ENCODE results near the gene CAMK1G.

CAMK1G gene

DNA sequence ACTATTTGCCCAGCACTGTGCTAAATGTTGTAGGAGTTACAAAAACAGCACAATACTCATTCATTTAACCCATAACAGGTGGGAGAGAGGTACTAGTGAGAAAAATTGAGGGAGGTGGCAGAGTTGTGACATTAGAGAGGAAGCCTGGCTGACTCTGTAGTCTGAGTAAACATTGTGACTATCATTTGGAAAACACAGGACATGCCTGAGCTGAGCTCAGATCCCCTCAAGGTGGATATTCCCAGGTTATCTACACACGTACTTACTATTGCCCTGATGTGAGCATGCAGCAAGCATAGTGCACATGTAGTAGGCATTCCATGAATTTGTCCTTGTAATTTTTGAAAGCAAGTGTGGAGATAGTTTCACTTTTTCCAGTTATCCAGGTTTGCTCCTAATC lies 10.9 kb downstream of the CAMK1G start:
- no peaks in the 10 kb centered on the region for H3K9me3 Mint-ChIP-seq
- ATAC-seq (replicated peaks; ENCODE audit: extremely low read depth, poor library complexity, severe bottlenecking) = no peak
- H3K27ac Mint-ChIP-seq (ENCODE audit: low read depth) = no peak overlapping the region
- H3K36me3 Mint-ChIP-seq (ENCODE audit: insufficient read depth) = no peaks in the 10 kb centered on the region
- H3K27me3 Mint-ChIP-seq = peaks cover 61% of the 10 kb centered on the region
- DNase-seq (ENCODE audit: low spot score in 2 of 2) = no peak
- no peak overlapping the region for H3K4me3 Mint-ChIP-seq
- no peaks in the 10 kb centered on the region for H3K4me1 Mint-ChIP-seq

DNA sequence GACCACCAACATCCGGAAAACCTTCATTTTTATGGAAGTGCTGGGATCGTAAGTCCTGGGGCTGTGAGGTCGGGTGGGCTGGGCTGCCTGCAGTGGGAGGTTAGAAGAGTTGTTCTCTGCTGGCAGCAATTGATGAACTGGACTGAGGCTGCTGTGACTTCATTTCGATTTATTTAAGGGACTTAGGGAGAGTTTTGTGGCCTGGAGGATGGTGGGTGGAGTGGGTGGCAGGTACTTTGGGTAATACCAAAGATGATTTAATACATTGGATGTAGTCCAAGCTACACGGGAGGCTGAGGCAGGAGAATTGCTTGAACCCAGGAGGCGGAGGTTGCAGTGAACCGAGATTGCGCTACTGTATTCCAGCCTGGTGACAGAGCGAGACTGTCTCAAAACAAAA lies 11.5 kb downstream of the CAMK1G start:
- Mint-ChIP-seq H3K27me3 (peaks cover 61% of the 10 kb centered on the region), H3K4me3 (no peak overlapping the region), H3K4me1 (no peaks in the 10 kb centered on the region), H3K36me3 (ENCODE audit: insufficient read depth) (no peaks in the 10 kb centered on the region), H3K27ac (ENCODE audit: low read depth) (no peak overlapping the region), H3K9me3 (no peaks in the 10 kb centered on the region)
- DNase-seq (ENCODE audit: low spot score in 2 of 2) (no peak), ATAC-seq (replicated peaks; ENCODE audit: extremely low read depth, poor library complexity, severe bottlenecking) (no peak)

DNA sequence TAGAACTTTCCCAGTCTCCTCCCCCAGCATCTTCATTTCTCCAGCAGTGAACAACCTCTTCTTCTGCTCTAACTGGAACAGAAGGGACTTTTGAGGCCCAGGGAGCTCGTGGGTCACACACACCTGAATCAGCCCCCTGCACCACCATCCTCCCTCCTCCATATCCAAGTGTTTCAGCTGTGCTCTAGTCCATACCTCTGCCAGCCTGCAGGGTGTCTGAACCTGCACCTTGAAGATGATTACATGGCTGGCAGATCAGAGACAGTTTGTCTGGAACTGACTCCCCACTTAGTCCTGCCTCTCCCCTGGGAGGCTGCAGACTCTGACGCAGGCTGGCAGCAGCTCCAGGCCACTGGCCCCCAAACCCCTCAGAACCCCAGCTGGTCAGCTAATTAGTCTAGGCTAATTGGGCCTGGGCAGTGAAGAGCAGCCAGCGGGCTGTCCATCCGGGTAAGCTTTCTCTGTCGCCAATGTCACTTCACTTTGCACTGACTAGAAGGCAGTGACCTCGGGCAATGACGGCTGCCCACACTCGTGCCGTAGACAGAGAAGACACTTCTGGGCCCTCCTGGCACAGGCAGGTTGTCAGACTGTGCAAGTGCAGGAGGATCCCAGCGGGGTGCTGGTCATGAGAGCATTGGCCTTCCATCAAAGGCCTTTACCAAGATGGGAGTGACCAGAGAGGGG lies 12.2 kb downstream of the CAMK1G start:
- Mint-ChIP-seq H3K9me3 (no peaks in the 10 kb centered on the region), H3K27me3 (peaks cover 61% of the 10 kb centered on the region), H3K4me3 (no peak overlapping the region), H3K4me1 (no peaks in the 10 kb centered on the region), H3K36me3 (ENCODE audit: insufficient read depth) (no peaks in the 10 kb centered on the region), H3K27ac (ENCODE audit: low read depth) (no peak overlapping the region)
- ATAC-seq (replicated peaks; ENCODE audit: extremely low read depth, poor library complexity, severe bottlenecking) (no peak), DNase-seq (ENCODE audit: low spot score in 2 of 2) (no peak)

DNA sequence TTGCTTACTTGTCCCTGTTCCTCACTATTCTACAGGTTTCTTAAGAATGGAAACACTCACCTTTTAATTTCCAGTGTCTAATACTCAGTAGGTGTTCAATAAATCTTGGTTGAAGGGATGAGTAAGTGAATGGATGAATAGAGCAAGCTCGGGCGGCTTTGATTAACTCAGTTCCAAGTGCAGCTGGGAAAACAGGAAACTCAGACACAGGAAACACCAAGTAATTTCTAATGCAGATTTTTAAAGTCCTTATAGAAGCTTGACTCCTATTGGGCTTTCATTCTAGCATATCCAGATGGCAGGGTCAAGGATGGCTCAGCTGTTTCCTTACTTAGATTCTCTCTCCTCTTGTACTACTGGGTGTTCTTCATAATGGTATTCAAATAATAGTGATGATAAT lies 14.0 kb downstream of the CAMK1G start:
- H3K4me3 Mint-ChIP-seq = no peak overlapping the region
- no peak for ATAC-seq (replicated peaks; ENCODE audit: extremely low read depth, poor library complexity, severe bottlenecking)
- DNase-seq (ENCODE audit: low spot score in 2 of 2) = no peak
- H3K27me3 Mint-ChIP-seq = peaks cover 57% of the 10 kb centered on the region
- no peaks in the 10 kb centered on the region for H3K36me3 Mint-ChIP-seq (ENCODE audit: insufficient read depth)
- no peaks in the 10 kb centered on the region for H3K9me3 Mint-ChIP-seq
- H3K4me1 Mint-ChIP-seq = no peaks in the 10 kb centered on the region
- H3K27ac Mint-ChIP-seq (ENCODE audit: low read depth) = no peak overlapping the region

DNA sequence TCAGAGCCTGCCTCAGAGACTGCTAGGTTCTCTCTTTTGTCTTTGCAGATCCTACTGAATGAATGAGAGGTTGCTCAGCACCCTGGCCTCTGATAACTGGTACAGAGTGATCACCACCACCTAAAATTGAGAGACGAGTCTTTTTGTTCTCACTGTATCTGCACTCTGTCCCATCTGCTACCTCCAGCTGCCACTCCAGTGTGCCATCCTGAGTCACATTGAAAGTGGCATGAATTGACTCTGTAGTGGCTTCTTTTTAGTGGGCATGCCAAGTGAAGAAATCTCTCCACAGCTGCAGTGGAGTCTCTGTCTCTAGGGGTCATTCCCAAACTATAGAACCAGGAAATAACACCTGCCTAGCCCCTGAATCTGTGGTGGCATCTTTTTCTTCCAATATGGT lies 14.7 kb downstream of the CAMK1G start:
- no peak for ATAC-seq (replicated peaks; ENCODE audit: extremely low read depth, poor library complexity, severe bottlenecking)
- Mint-ChIP-seq H3K4me1 (no peaks in the 10 kb centered on the region), H3K4me3 (no peak overlapping the region), H3K27ac (ENCODE audit: low read depth) (no peak overlapping the region), H3K27me3 (peaks cover 50% of the 10 kb centered on the region), H3K36me3 (ENCODE audit: insufficient read depth) (no peaks in the 10 kb centered on the region), H3K9me3 (no peaks in the 10 kb centered on the region)
- no peak for DNase-seq (ENCODE audit: low spot score in 2 of 2)

DNA sequence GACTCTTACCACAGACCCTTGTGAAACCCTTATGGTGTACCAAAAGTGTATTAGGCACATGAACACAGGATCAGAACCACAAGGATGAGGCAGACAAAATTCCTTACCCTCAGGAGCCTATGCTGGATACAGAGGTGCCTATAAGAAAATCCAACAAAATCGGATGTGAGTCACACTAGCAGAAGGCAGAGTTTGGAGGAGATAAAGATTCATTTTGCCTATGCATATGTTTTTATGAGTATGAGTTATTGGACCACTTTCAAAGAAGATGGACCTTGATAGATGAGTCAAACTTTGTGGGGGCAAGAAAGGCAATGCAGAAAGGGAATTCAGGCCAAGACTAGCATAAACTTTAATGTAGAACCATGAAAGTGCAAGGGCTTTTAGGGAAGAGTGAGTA lies 17.0 kb downstream of the CAMK1G start:
- H3K27me3 Mint-ChIP-seq = peaks cover 30% of the 10 kb centered on the region
- no peaks in the 10 kb centered on the region for H3K4me1 Mint-ChIP-seq
- no peak for ATAC-seq (replicated peaks; ENCODE audit: extremely low read depth, poor library complexity, severe bottlenecking)
- H3K9me3 Mint-ChIP-seq = no peaks in the 10 kb centered on the region
- no peaks in the 10 kb centered on the region for H3K36me3 Mint-ChIP-seq (ENCODE audit: insufficient read depth)
- no peak for DNase-seq (ENCODE audit: low spot score in 2 of 2)
- no peak overlapping the region for H3K27ac Mint-ChIP-seq (ENCODE audit: low read depth)
- no peak overlapping the region for H3K4me3 Mint-ChIP-seq

DNA sequence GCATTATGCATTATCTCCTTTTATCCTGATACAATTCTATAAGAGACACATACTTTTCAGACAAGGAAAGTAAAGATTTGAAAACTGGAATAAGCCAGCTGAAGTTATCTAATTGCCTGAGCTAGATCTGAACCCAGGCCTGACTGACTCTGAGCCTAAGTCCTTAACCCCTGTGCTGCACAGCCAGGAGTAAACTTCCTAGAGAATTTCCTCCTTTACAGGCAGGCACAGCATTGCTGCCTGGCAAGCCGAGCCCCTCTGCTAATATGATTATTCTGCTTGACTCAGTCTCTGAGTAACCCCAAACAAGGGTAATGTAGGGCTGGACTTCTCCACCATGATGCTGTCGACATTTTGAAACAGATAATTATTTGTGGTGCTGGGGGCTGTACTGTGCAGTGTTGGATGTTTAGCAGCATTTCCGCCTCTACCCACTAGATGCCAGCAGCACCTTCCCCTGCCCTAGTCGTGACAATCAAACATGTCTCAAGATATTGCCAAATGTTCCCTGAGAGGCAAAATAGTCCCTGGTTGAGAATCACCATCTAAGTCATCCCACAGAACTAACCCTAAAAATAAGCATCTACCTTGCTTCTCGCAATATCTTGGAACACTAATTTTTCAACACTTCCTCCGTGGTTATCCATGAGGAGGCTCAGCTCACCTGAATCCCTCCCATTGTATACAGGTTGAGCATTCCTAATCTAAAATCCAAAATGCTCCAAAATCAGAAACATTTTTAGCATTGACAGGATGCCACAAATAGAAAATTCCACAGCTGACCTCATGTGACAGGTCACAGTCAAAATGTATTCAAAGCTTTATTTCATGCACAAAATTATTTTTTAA lies 18.5 kb downstream of the CAMK1G start:
- ATAC-seq (replicated peaks; ENCODE audit: extremely low read depth, poor library complexity, severe bottlenecking) (peak; percentile 32), DNase-seq (ENCODE audit: low spot score in 2 of 2) (no peak)
- H3K36me3 Mint-ChIP-seq (ENCODE audit: insufficient read depth) = peaks cover 3% of the 10 kb centered on the region
- no peaks in the 10 kb centered on the region for H3K9me3 Mint-ChIP-seq
- peaks cover 24% of the 10 kb centered on the region for H3K27me3 Mint-ChIP-seq
- no peak overlapping the region for H3K27ac Mint-ChIP-seq (ENCODE audit: low read depth)
- no peak overlapping the region for H3K4me3 Mint-ChIP-seq
- H3K4me1 Mint-ChIP-seq = no peaks in the 10 kb centered on the region

DNA sequence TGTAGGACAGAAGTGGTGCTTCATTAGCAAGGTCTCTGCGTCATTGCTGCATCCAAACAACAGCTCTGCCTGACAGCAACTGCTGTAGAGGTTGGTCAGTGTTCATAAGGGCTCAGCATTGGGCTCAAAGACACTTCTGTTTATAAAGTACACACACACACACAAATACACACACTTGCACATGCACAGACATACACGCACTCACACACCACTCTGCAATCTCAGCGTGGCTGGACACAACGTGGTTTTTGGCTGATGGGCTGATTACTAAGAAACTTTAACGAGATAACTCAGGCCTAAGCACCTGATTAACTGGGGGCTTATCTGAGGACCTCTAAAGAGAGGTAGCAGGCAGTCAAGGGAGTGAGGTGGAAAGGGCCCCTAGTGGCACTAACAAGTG lies 20.4 kb downstream of the CAMK1G start:
- Mint-ChIP-seq H3K4me3 (no peak overlapping the region), H3K27ac (ENCODE audit: low read depth) (no peak overlapping the region), H3K9me3 (no peaks in the 10 kb centered on the region), H3K36me3 (ENCODE audit: insufficient read depth) (peaks cover 3% of the 10 kb centered on the region), H3K27me3 (peaks cover 19% of the 10 kb centered on the region), H3K4me1 (no peaks in the 10 kb centered on the region)
- DNase-seq (ENCODE audit: low spot score in 2 of 2) = no peak
- ATAC-seq (replicated peaks; ENCODE audit: extremely low read depth, poor library complexity, severe bottlenecking) = no peak

DNA sequence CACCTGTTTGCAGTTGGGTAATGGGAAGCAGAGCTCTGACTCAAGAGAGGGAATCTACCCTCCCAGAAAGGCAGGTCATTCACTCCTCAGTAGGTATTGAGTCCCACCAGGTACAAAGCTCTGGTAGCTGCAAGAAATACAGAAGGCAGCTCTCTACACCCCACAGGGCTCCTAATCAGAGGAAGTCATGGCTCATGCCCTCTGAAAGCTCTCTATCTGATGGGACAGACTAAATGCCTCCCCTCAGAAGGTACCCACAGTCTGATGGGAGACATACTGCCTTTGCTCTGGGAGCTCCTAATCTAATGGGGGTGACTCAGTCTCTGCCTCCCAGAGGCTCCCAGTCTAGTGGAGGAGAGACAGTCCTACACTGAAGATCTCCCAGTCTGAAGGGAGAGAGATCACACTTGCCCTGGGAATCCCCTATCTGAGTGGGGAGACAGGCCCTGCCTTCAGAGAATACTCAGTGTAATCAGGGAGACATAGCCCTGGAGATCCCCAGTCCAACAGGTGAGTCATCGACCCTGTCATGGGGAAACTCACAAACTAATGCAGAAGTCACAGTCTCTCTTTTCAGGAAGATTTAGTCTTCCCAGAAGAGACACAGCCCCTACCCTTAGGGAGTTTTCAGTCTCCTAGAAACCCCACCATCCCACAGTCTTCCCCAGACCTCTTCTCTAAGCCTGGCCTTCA lies 23.7 kb downstream of the CAMK1G start:
- Mint-ChIP-seq H3K4me3 (no peak overlapping the region), H3K4me1 (no peaks in the 10 kb centered on the region), H3K27ac (ENCODE audit: low read depth) (no peak overlapping the region), H3K9me3 (no peaks in the 10 kb centered on the region), H3K27me3 (no peaks in the 10 kb centered on the region), H3K36me3 (ENCODE audit: insufficient read depth) (peaks cover 3% of the 10 kb centered on the region)
- ATAC-seq (replicated peaks; ENCODE audit: extremely low read depth, poor library complexity, severe bottlenecking) = no peak
- DNase-seq (ENCODE audit: low spot score in 2 of 2) = no peak

DNA sequence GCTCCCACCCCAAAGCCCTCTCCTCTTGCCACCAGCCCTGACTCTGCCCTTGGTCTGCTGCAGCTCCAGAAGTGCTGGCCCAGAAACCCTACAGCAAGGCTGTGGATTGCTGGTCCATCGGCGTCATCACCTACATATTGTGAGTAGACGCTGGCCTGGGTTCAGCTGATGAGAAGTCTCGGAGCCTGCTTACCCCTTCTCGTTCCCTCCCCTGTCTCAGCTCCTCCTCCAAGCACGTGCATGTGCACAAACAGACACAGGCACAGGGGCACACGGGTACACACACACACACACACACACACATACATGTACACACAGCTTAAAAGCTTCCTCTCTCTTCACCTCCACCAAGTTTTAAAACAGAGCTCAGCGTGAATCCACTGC lies 24.3 kb downstream of the CAMK1G start:
- Mint-ChIP-seq H3K9me3 (no peaks in the 10 kb centered on the region), H3K4me3 (no peak overlapping the region), H3K4me1 (no peaks in the 10 kb centered on the region), H3K27me3 (no peaks in the 10 kb centered on the region), H3K27ac (ENCODE audit: low read depth) (no peak overlapping the region), H3K36me3 (ENCODE audit: insufficient read depth) (peaks cover 3% of the 10 kb centered on the region)
- DNase-seq (ENCODE audit: low spot score in 2 of 2) (no peak), ATAC-seq (replicated peaks; ENCODE audit: extremely low read depth, poor library complexity, severe bottlenecking) (no peak)

DNA sequence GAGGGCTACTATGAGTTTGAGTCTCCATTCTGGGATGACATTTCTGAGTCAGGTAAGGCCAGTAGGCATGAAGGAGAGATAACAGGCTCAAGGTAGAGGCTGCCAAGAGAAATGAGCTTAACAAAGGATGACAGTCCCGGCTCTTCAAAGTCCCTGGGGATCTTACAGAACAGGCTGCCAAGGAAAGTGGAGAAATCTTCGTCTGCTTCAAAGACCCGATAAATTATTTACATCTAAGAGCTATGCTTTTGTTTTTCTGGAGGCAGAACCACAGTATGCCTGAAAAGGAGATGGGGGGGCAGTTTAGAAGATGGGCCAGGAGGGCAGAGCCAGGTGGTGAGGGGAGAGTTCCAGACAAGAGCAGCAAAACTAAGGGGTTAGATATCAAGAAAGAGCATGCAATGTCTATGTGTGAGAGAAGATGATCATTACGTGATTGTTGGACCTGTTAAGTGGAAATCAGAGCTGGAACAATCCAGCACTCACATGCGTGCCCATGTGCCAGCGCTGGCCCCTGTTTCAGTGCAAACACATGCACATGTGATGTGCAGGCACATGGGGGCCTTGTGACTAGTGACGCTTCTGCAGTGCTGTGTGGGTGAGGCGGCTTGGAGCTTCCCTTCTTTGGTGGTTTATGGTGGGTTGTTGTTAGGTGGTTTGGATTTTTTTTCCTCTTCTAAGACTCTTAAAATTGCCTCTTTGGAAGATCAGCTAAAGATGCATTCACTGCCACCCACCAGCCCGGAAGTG lies 25.7 kb downstream of the CAMK1G start:
- Mint-ChIP-seq H3K9me3 (no peaks in the 10 kb centered on the region), H3K27ac (ENCODE audit: low read depth) (no peak overlapping the region), H3K4me3 (no peak overlapping the region), H3K4me1 (no peaks in the 10 kb centered on the region), H3K27me3 (no peaks in the 10 kb centered on the region), H3K36me3 (ENCODE audit: insufficient read depth) (peaks cover 4% of the 10 kb centered on the region)
- ATAC-seq (replicated peaks; ENCODE audit: extremely low read depth, poor library complexity, severe bottlenecking) (no peak), DNase-seq (ENCODE audit: low spot score in 2 of 2) (no peak)

DNA sequence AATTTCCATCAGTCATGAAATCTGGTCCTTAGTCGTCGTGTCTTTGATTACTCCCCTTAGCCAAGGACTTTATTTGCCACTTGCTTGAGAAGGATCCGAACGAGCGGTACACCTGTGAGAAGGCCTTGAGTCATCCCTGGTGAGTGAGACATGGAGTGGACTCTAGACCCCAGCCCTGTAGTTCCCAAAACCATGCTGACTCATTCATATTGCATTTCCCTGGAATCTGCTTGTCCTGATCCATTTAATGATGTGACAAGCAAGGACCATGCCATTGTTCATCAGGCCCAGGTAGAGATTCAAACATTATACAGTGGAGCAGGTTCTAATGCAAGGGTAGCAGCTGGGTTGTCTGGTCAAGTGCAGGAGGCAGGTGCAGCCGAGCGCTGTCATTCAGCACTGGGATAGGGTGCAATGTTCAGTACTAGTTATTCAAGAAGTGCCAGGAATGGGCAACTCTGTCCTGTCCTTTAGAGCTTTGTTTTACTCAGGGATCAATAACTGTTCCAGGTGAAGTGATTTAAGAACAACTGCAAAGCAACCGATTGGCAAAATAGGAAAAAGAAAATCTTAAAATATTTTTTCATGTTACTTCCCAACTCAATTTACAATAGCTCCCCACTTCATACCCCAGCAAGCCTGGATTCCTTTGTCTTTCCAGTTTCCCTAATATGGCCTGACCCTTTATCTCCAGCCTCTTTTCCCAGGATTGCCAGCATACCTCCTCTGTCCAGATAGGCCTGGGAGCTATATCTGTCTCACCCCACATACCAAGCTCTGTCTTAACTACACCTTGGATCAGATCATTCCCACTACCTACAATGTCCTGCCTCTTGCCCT lies 26.5 kb downstream of the CAMK1G start:
- no peak overlapping the region for H3K27ac Mint-ChIP-seq (ENCODE audit: low read depth)
- ATAC-seq (replicated peaks; ENCODE audit: extremely low read depth, poor library complexity, severe bottlenecking) (no peak), DNase-seq (ENCODE audit: low spot score in 2 of 2) (no peak)
- peaks cover 4% of the 10 kb centered on the region for H3K36me3 Mint-ChIP-seq (ENCODE audit: insufficient read depth)
- no peak overlapping the region for H3K4me3 Mint-ChIP-seq
- H3K9me3 Mint-ChIP-seq = no peaks in the 10 kb centered on the region
- H3K27me3 Mint-ChIP-seq = no peaks in the 10 kb centered on the region
- no peaks in the 10 kb centered on the region for H3K4me1 Mint-ChIP-seq

Data from central memory CD8-positive, alpha-beta T cell (primary cell).